Non-pigmented ciliary epithelial cell (primary cell): ENCODE measurements around the gene MKRN1.
"Not testable (repeated sequence)": the region's sequence is repeated elsewhere in the genome, so short reads cannot be mapped to it uniquely, and the experiment has no call there.

Experiments used
- DNase-seq: peaks from one replicate; pipeline ENCODE4 v3.0.0-alpha.2; 2010; ENCODE audit warnings: low read depth

The MKRN1 gene

GRCh38 chr7:140484951-140485499 lies 5.7 kb upstream of the MKRN1 start:
- no peak for DNase-seq

- no peak for DNase-seq
Observed at GRCh38 chr7:140484479-140484878, 5.2 kb upstream of the MKRN1 start.

GRCh38 chr7:140479739-140480084 lies 407 bp upstream of the MKRN1 start:
- no peak for DNase-seq

- DNase-seq = no peak
Observed at GRCh38 chr7:140478246-140479061, 851 bp downstream of the MKRN1 start.

GRCh38 chr7:140476698-140477261 lies 2.5 kb downstream of the MKRN1 start:
- DNase-seq = no peak

GRCh38 chr7:140475747-140476333 lies 3.5 kb downstream of the MKRN1 start:
- no peak for DNase-seq

- DNase-seq = no peak
Observed at GRCh38 chr7:140463111-140463510, 16.2 kb downstream of the MKRN1 start.

GRCh38 chr7:140458916-140459315 lies 20.4 kb downstream of the MKRN1 start:
- no peak for DNase-seq

- DNase-seq = no peak
Observed at GRCh38 chr7:140458201-140458600, 21.1 kb downstream of the MKRN1 start.

GRCh38 chr7:140456551-140457051 lies 22.7 kb downstream of the MKRN1 start:
- DNase-seq = no peak

GRCh38 chr7:140455743-140456142 lies 23.6 kb downstream of the MKRN1 start:
- no peak for DNase-seq

- no peak for DNase-seq
Observed at GRCh38 chr7:140454657-140455015, 24.7 kb downstream of the MKRN1 start.

- DNase-seq = not testable (repeated sequence)
Observed at GRCh38 chr7:140453785-140454656, 25.3 kb downstream of the MKRN1 start.

- no peak for DNase-seq
Observed at GRCh38 chr7:140453273-140453672, 26.0 kb downstream of the MKRN1 start.

- no peak for DNase-seq
Observed at GRCh38 chr7:140451716-140452115, 27.6 kb downstream of the MKRN1 start.

- no peak for DNase-seq
Observed at GRCh38 chr7:140448781-140449480, 30.4 kb downstream of the MKRN1 start.

GRCh38 chr7:140447841-140448240 lies 31.5 kb downstream of the MKRN1 start:
- DNase-seq = no peak

- DNase-seq = no peak
Observed at GRCh38 chr7:140446467-140446866, 32.8 kb downstream of the MKRN1 start.

- DNase-seq = no peak
Observed at GRCh38 chr7:140441519-140441918, 37.8 kb downstream of the MKRN1 start.

GRCh38 chr7:140440593-140440992 lies 38.7 kb downstream of the MKRN1 start:
- DNase-seq = no peak

GRCh38 chr7:140439359-140439758 lies 39.9 kb downstream of the MKRN1 start:
- DNase-seq = no peak
